NK-92 treated with Interleukin-12 subunit alpha and Interleukin-12 subunit beta, amount 100 ng/mL, for 24 hours (cell line): Measurements from ENCODE around the gene UQCC5.

Source experiments
- DNase-seq: peaks from one replicate; lab custom pipeline; 2025; lab: John Stamatoyannopoulos, UW

UQCC5 gene

DNA sequence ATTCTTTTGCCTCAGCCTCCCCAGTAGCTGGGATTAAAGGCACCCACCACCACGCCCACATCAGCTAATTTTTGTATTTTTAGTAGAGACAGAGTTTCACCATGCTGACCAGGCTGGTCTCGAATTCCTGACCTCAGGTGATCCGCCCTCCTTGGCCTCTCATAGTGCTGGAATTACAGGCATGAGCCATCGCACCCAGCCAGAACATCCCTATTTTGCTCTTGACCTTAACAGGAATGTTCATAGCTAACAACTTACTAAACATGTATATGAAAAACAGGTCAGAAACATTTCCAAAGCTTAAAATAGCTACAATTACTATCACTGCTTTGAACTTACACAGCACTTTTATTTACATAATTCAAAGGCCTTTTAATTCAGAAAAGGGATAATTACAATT is 33.7 kb downstream of the UQCC5 start:
- DNase-seq, result no peak

GRCh38 chr3:52572221-52572620 is 35.8 kb downstream of the UQCC5 start:
- no peak for DNase-seq

DNA sequence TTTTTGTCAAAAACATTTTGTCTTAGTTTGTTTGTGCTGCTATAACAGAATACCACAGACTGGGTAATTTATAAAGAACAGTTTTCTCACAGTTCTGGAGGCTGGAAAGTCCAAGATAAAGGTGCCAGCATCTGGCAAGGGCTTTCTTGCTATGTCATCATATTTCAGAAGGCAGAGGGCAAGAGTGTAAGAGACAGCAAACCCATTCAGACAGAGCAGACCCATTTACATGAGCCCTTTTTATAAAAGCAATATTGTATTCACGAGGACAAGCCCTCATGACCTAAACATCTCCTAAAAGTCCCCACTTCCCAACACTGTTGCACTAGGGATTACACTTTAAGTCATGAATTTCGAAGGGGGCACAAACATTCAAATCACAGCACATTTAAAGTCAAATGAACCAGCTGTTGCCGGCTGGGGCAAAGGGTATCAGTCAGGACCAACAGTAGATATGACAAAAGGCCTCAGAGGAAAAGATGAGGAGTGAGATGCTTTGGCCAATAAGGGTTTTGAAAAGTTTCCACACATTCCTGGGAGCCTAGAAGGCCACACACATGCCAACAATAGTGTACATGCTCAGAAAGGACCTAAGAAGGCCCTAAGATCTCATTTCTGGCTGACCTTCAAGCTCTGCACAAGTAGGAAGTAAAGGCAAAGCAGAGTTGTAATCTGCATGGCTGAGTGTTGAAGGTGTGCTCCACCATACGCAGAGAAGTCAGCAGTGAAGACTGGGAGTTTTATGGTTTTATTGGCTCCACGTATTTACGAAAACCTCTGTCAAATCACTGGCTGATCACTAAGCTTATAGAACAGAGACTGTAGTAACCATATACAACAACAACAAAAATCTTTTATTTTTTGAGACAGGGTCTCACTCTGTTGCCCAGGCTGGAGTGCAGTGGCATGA is 37.9 kb downstream of the UQCC5 start:
- DNase-seq, result no peak
